PFSK-1 (cell line): ENCODE results near the gene IL17RD.

Source experiments
- POLR2AphosphoS5 ChIP-seq: IDR thresholded peaks from 2 replicates; pipeline ENCODE4 v1.6.1; 2012; ENCODE audit warnings: low read depth, mild to moderate bottlenecking, control low read depth, low read length, moderate library complexity
- REST ChIP-seq, 2 experiments: IDR thresholded peaks; 2 replicates each; pipeline versions ENCODE4 v1.6.1 to v1.8.0; 2011 to 2012; ENCODE audit warnings: low read depth in 2 of 2, low read length in 2 of 2, control low read depth in 1 of 2, inconsistent platforms in 1 of 2, mild to moderate bottlenecking in 1 of 2, moderate library complexity in 1 of 2; ENCODE audit not compliant: insufficient read depth in 1 of 2
- SIN3A ChIP-seq: IDR thresholded peaks from 2 replicates; pipeline ENCODE4 v1.6.1; 2012; ENCODE audit warnings: mild to moderate bottlenecking, low read length, moderate library complexity, borderline replicate concordance; ENCODE audit not compliant: insufficient read depth

GRCh38 chr3:57082481-57082880 lies 82.7 kb downstream of the IL17RD start:
- no peak for TF ChIP-seq REST (IDR thresholded peaks at IDR 0.05; ENCODE audit: insufficient read depth in 1 of 2, low read depth in 2 of 2, low read length in 2 of 2)
- TF ChIP-seq POLR2AphosphoS5: no peak
- no peak for TF ChIP-seq SIN3A
